Epithelial cell of proximal tubule (primary cell): ENCODE results near the gene CLNK. TPM values are rescaled to one million over a fixed set of nuclear protein-coding genes. Genes with fewer than 3 reads are reported as not detected.

ENCODE experiments used
- DNase-seq: peaks from one replicate; pipeline ENCODE4 v3.0.0-alpha.2; 2011; ENCODE audit warnings: low read depth
- H3K4me3 ChIP-seq: 2 replicates; pipeline ENCODE4 v1.5.1; 2011; ENCODE audit warnings: low read depth, mild to moderate bottlenecking, low read length
- CTCF ChIP-seq: conservative IDR thresholded peaks from 2 replicates; pipeline ENCODE4 v1.5.1; 2012; ENCODE audit warnings: low read depth, mild to moderate bottlenecking, low read length
- total RNA-seq: library from RNA; depleted of rRNA; stranded (reverse); fragments of >200 nt; gene quantifications from 2 replicates; pipeline ENCODE4 v1.2.3, GENCODE V29; 2015

The CLNK gene
- total RNA-seq, 1 donor from 2014 or later: not detected

DNA sequence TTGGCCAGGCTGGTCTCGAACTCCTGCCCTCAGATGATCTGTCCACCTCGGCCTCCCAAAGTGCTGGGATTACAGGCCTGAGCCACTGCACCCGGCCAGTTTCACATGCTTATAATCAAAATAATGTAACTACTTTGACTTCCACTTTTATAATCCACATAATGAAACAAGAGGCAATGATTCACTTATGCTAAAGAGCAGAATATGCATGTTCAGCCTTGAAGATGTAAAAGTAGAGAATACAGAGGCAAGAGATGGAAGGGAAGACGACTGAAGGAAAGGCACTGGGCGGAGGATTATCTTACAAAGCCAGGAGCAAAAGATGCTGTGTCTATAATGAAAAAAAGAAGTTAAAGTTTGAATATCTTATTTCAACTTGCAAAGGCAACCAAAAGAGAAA, 214.1 kb downstream of the CLNK start:
- no peak overlapping the region for H3K4me3 ChIP-seq
- no peak for DNase-seq
- no peak for TF ChIP-seq CTCF

- H3K4me3 ChIP-seq: no peak overlapping the region
- TF ChIP-seq CTCF: no peak
- no peak for DNase-seq
Measured at GRCh38 chr4:10466161-10466560, 218.4 kb downstream of the CLNK start.

DNA sequence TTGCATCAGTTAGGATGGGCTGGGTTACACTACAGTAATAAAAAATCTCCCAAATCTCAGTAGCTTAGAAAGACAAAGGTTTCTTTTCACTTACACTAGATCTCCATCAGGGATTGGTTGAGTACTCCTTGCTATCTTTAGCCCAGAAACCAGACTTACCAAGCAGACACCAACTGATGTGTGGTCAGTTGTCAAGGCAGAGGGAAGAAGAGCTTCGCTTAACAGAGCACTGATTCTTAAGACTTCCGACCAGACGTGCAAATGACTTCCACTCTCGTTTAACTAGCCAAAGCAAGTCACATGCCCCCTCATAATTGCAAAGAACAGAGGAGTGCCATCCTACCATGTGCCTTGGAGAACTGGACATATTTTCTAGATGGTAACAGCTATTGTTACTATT, 221.7 kb downstream of the CLNK start:
- H3K4me3 ChIP-seq: no peak overlapping the region
- no peak for TF ChIP-seq CTCF
- DNase-seq: no peak

DNA sequence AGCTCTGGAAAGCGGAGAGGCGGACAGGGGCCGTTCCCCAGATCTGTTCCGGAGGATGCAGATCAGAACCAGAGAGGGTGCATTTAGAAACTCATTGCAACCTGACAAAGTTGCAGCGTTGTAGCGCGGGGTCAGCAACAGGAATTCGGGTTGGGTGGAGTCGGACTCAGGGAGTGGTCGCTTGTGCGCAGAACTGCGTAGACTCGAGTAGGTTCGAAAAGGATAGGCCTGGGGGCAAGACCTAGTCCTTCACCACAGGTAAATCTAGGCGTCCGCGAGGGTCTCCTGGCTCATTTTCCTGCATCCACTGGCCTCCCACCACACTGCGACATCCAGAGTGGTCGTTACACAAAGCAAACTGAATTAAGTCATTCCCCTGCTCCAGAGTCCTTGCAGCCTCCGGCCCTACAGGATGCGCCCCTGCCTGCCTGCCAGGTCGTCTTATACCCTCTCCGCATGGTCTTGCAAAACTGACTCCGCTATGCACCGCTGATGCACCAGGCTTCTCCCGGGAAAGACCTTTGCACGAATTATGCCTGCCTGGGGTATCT, 222.6 kb downstream of the CLNK start:
- TF ChIP-seq CTCF: no peak
- H3K4me3 ChIP-seq: no peak overlapping the region
- DNase-seq: no peak

DNA sequence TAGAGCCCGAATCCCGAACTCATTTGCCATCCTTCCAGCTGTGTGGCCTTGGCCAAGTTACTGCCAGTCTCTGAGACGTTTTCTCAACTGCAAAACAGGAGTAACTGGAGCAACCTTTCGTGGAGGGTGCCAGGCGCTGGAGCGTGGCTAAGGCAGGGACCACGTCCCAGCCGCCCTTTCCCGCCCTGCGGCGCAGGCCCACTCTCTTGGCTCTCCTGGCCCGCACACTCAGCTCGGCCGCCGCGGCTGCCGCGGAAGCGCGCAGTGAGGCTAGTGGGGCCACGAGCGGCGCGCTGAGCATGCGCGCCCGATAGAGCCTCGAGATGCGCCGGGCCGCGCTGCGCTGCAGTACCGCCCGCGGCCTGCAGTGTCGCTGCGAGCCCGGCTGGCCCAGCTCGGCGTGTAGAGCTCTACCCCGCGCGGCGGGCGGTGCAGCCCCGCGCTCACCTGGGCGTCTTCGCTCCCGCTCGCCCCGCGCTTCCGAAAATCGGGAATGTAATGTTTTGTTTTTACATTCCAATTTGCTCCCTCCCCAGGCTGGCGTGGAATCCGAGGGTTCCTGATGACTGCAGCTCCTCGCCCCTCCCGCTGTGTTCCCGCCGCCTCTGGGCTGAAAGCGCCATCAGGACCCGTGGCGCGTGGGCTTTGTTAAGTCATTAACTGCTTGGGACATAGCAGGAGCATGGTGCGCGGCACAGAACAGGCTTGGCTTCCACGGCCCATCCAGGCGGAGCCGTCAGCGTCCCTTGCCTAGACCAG, 223.3 kb downstream of the CLNK start:
- no peak overlapping the region for H3K4me3 ChIP-seq
- DNase-seq: no peak
- peak; percentile 56 for TF ChIP-seq CTCF

- H3K4me3 ChIP-seq: no peak overlapping the region
- no peak for DNase-seq
- no peak for TF ChIP-seq CTCF
Measured at GRCh38 chr4:10460313-10461047, 224.1 kb downstream of the CLNK start.
